ENCODE measurements around the gene NBEA. TPM values are rescaled to one million over a fixed set of nuclear protein-coding genes. Genes with fewer than 3 reads are reported as not detected.

NBEA gene
- total RNA-seq, 1 experiment from 2014 or later: 4.1 TPM

DNA sequence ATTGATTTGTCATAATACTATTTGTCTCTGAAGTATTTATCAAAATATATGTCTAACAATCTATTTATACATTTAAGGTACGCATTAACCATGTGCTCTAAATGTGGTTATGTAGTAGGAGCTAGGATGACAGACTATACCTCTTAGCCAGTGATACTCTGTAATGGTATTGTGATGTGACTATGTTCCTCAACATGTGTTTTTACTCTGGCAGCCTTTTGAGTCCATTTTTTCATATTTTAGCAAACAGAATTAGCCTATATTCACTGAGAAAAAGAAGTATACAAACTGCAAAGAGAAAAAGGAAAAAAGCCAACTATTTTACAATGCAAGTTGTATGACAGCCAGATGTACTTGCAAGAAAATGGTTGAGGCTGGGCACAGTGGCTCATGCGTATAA, 507.8 kb downstream of the NBEA start:
- intact Hi-C loops (cut with micrococcal nuclease): no loop called here
- no peak overlapping the region for H2AFZ ChIP-seq (ENCODE audit: low read depth, low read length, poor library complexity, severe bottlenecking)
- H3K27me3 ChIP-seq (ENCODE audit: insufficient read depth, low read length): no peaks in the 10 kb centered on the region
- H3K4me1 ChIP-seq (ENCODE audit: control insufficient read depth in 1 of 2, insufficient read depth in 2 of 2, low read length in 2 of 2): no peaks in the 10 kb centered on the region
- no peaks in the 10 kb centered on the region for H3K79me2 ChIP-seq (ENCODE audit: insufficient read depth, low read length)
- ChIA-PET RAD21 (ENCODE audit: low non-redundant PET in 1 of 2, low total read pairs in 2 of 2, uncharacterized antibody in 2 of 2, unreplicated experiment in 2 of 2) (no interaction called here), CTCF (no interaction called here), POLR2A (no interaction called here)
- no peak overlapping the region for H3K4me2 ChIP-seq (ENCODE audit: low read length)
- H3K9me3 ChIP-seq (ENCODE audit: control insufficient read depth in 1 of 2, insufficient read depth in 1 of 2, low read depth in 1 of 2, low read length in 2 of 2): no peaks in the 10 kb centered on the region
- no TSS peak for BruUV-seq (replicated peaks)
- no peak overlapping the region for H3K27ac ChIP-seq (ENCODE audit: low read depth, low read length)
- DNase-seq (ENCODE audit: low read depth, low spot score) (no peak), ATAC-seq (no peak)
- no peaks in the 10 kb centered on the region for H3K9me2 ChIP-seq (ENCODE audit: insufficient read depth)
- H3K4me3 ChIP-seq (replicated peaks in 1 of 2; ENCODE audit: low read depth in 1 of 2, low read length in 2 of 2): no peak overlapping the region
- H4K20me1 ChIP-seq (ENCODE audit: insufficient read depth): no peaks in the 10 kb centered on the region
- no peaks in the 10 kb centered on the region for H3K36me3 ChIP-seq (ENCODE audit: control insufficient read depth in 1 of 2, insufficient read depth in 2 of 2, low read length in 2 of 2)
- TF ChIP-seq CTCF (IDR thresholded peaks at IDR 0.05 in 2 of 3, conservative IDR thresholded peaks at IDR 0.05 in 1 of 3; ENCODE audit: borderline replicate concordance in 1 of 3, insufficient read depth in 1 of 3, low read depth in 2 of 3, low read length in 2 of 3): no peak
- no peak for TF ChIP-seq REST (IDR thresholded peaks at IDR 0.05; ENCODE audit: low read depth)
- no peak for TF ChIP-seq SIN3A (IDR thresholded peaks at IDR 0.05; ENCODE audit: low read depth)
- TF ChIP-seq, protein P1, sequence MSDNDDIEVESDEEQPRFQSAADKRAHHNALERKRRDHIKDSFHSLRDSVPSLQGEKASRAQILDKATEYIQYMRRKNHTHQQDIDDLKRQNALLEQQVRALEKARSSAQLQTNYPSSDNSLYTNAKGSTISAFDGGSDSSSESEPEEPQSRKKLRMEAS (IDR thresholded peaks at IDR 0.05): no peak
- no peak for TF ChIP-seq TCF7L2 (IDR thresholded peaks at IDR 0.05; ENCODE audit: borderline replicate concordance, extremely low read depth, insufficient read depth, insufficient read length)
- TF ChIP-seq, protein P2, sequence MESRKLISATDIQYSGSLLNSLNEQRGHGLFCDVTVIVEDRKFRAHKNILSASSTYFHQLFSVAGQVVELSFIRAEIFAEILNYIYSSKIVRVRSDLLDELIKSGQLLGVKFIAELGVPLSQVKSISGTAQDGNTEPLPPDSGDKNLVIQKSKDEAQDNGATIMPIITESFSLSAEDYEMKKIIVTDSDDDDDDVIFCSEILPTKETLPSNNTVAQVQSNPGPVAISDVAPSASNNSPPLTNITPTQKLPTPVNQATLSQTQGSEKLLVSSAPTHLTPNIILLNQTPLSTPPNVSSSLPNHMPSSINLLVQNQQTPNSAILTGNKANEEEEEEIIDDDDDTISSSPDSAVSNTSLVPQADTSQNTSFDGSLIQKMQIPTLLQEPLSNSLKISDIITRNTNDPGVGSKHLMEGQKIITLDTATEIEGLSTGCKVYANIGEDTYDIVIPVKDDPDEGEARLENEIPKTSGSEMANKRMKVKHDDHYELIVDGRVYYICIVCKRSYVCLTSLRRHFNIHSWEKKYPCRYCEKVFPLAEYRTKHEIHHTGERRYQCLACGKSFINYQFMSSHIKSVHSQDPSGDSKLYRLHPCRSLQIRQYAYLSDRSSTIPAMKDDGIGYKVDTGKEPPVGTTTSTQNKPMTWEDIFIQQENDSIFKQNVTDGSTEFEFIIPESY (IDR thresholded peaks at IDR 0.05; ENCODE audit: extremely low read depth, insufficient replicate concordance, low read length): no peak
- H3K9ac ChIP-seq (ENCODE audit: low read length): no peak overlapping the region
